Measurements from ENCODE around the gene ARSA. TPM values are rescaled to one million over a fixed set of nuclear protein-coding genes. Genes with fewer than 3 reads are reported as not detected.

The ARSA gene
- total RNA-seq, 1 experiment from 2014 or later: 16.6 TPM

DNA sequence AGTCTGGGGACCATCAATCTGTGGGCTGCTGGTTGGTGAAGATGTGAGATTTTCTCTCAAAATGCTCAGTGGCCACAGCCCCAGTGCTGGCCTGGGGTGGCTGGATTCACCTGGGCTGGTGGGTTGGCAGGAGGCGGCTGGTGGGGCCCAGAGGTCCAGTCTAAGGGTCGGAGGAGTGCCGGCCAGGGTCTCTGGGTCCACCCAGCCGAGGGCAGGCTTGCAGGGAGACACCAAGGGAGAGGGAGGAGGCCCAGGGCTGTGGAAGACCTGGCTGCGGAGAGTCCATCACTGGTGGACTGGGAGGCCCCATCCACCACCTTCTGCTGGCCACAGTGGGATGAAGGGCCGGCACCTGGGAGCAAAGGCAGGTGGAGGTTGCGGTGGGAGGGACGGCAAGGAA, 44.1 kb upstream of the ARSA start:
- Histone ChIP-seq H3K4me1 (replicated peaks; ENCODE audit: insufficient read depth) (peaks cover 15% of the 10 kb centered on the region; the same call in 1 of the 2 replicates), H2AFZ (no peak overlapping the region), H3K79me2 (ENCODE audit: low read depth) (peaks cover 4% of the 10 kb centered on the region; the same call in 1 of the 2 replicates), H3K4me3 (no peak overlapping the region), H3K36me3 (ENCODE audit: low read depth) (no peaks in the 10 kb centered on the region), H3F3A (ENCODE audit: insufficient read depth, low read depth) (peaks cover 32% of the 10 kb centered on the region), H3K9me2 (ENCODE audit: insufficient read depth) (no peaks in the 10 kb centered on the region), H4K20me1 (ENCODE audit: insufficient read depth) (0 out of 2 replicates have a peak, but pooled peaks cover 3% of the 10 kb centered on the region), H3K9me3 (ENCODE audit: insufficient read depth, low read depth) (no peaks in the 10 kb centered on the region), H3K27me3 (ENCODE audit: insufficient read depth, low read depth) (no peaks in the 10 kb centered on the region), H3K4me2 (no peak overlapping the region), H3K27ac (no peak overlapping the region)
- BruUV-seq (replicated peaks): no TSS peak
- POLR2A ChIA-PET (ENCODE audit: unreplicated experiment): no interaction called here
- peak in 1 of 2 experiments; percentile 6 for DNase-seq
- CTCF ChIA-PET: no interaction called here
- intact Hi-C loops (cut with micrococcal nuclease; ENCODE audit: unreplicated experiment): no loop called here
- TF ChIP-seq, protein P1, sequence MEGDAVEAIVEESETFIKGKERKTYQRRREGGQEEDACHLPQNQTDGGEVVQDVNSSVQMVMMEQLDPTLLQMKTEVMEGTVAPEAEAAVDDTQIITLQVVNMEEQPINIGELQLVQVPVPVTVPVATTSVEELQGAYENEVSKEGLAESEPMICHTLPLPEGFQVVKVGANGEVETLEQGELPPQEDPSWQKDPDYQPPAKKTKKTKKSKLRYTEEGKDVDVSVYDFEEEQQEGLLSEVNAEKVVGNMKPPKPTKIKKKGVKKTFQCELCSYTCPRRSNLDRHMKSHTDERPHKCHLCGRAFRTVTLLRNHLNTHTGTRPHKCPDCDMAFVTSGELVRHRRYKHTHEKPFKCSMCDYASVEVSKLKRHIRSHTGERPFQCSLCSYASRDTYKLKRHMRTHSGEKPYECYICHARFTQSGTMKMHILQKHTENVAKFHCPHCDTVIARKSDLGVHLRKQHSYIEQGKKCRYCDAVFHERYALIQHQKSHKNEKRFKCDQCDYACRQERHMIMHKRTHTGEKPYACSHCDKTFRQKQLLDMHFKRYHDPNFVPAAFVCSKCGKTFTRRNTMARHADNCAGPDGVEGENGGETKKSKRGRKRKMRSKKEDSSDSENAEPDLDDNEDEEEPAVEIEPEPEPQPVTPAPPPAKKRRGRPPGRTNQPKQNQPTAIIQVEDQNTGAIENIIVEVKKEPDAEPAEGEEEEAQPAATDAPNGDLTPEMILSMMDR (conservative IDR thresholded peaks at IDR 0.05): no peak

DNA sequence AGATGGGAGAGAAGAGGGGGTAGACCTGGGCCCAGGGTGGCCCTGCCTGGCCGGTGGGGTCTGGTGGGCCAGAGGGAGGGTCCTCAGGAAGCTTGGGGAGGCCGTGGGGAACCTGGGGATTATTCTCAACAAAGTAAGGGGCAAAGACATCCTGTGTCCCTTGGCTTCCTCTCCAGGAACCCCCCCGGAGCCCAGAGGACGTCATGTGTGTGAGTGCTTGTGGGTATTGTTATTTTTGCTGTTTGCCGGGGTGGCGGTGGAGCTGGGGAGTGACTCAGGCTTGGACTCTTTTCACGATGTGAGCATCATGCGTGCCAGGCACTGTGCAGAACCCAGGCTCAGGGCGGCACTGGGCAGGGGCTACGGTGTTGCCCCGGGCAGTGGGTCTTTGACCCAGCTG, 43.7 kb upstream of the ARSA start:
- ChIA-PET POLR2A (ENCODE audit: unreplicated experiment) (no interaction called here), CTCF (no interaction called here)
- H3K9me2 ChIP-seq (ENCODE audit: insufficient read depth): no peaks in the 10 kb centered on the region
- H3K4me2 ChIP-seq: no peak overlapping the region
- peaks cover 4% of the 10 kb centered on the region; the same call in 1 of the 2 replicates for H3K79me2 ChIP-seq (ENCODE audit: low read depth)
- H3K4me1 ChIP-seq (replicated peaks; ENCODE audit: insufficient read depth): peaks cover 15% of the 10 kb centered on the region; the same call in 1 of the 2 replicates
- H3K4me3 ChIP-seq: no peak overlapping the region
- intact Hi-C loops (cut with micrococcal nuclease; ENCODE audit: unreplicated experiment): no loop called here
- H3K9me3 ChIP-seq (ENCODE audit: insufficient read depth, low read depth): no peaks in the 10 kb centered on the region
- H4K20me1 ChIP-seq (ENCODE audit: insufficient read depth): 0 out of 2 replicates have a peak, but pooled peaks cover 3% of the 10 kb centered on the region
- no peak overlapping the region for H2AFZ ChIP-seq
- H3F3A ChIP-seq (ENCODE audit: insufficient read depth, low read depth): peaks cover 36% of the 10 kb centered on the region
- no TSS peak for BruUV-seq (replicated peaks)
- H3K27ac ChIP-seq: no peak overlapping the region
- no peak for DNase-seq
- H3K36me3 ChIP-seq (ENCODE audit: low read depth): no peaks in the 10 kb centered on the region
- H3K27me3 ChIP-seq (ENCODE audit: insufficient read depth, low read depth): no peaks in the 10 kb centered on the region
- TF ChIP-seq EZH2 (IDR thresholded peaks at IDR 0.05; ENCODE audit: low read depth): no peak

DNA sequence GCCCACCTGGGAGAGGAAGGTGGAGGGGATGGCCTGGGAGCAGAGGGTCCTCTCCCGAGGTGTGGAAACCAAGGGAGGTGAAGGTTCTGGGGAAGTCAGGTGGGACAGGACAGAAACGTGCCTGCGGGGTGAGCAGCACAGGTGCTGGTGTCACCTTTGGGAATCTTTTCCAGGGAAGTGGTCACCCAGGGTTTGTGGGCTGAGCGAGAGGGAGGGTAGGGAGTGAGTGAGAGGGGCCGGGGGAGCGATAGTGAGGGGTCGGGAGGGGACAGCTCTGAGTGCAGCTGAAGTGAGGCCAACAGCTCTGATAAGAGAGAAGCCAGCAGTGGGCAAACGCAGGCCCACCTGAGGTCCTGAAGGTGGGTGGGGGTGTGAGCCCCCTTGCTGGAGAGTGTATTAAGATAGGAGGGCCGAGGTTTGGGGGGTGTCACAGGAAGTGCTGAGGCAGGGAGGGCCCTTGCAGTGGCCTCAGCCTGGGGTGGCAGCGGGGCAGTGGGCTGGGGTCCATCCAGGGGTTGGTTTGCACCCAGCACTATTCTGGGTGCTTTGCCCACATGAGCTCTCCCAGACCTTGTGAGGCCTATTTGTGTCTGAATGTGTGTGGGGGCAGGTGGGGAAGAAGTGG, 43.1 kb upstream of the ARSA start:
- no TSS peak for BruUV-seq (replicated peaks)
- Histone ChIP-seq H3K9me2 (ENCODE audit: insufficient read depth) (no peaks in the 10 kb centered on the region), H3K4me1 (replicated peaks; ENCODE audit: insufficient read depth) (peaks cover 14% of the 10 kb centered on the region; the same call in 1 of the 2 replicates), H3K27me3 (ENCODE audit: insufficient read depth, low read depth) (no peaks in the 10 kb centered on the region), H3K27ac (no peak overlapping the region), H3K4me2 (no peak overlapping the region), H4K20me1 (ENCODE audit: insufficient read depth) (0 out of 2 replicates have a peak, but pooled peaks cover 3% of the 10 kb centered on the region), H3K79me2 (ENCODE audit: low read depth) (peaks cover 4% of the 10 kb centered on the region; the same call in 1 of the 2 replicates), H3K36me3 (ENCODE audit: low read depth) (no peaks in the 10 kb centered on the region), H3K9me3 (ENCODE audit: insufficient read depth, low read depth) (no peaks in the 10 kb centered on the region), H2AFZ (no peak overlapping the region), H3F3A (ENCODE audit: insufficient read depth, low read depth) (peaks cover 37% of the 10 kb centered on the region), H3K4me3 (no peak overlapping the region)
- DNase-seq: peak in 1 of 2 experiments; percentile 17
- TF ChIP-seq, protein P1 (conservative IDR thresholded peaks at IDR 0.05): no peak
- no peak for TF ChIP-seq EZH2 (IDR thresholded peaks at IDR 0.05; ENCODE audit: low read depth)
- intact Hi-C loops (cut with micrococcal nuclease; ENCODE audit: unreplicated experiment): no loop called here
- ChIA-PET POLR2A (ENCODE audit: unreplicated experiment) (no interaction called here), CTCF (no interaction called here)
